HepG2 (cell line): ENCODE results near the gene CHID1. TPM values are rescaled to one million over a fixed set of nuclear protein-coding genes. Genes with fewer than 3 reads are reported as not detected.
A peak's percentile ranks its signal among the peaks of the same experiment; 100 is the strongest.

Source experiments
- ARNT ChIP-seq: fragments of 450-650 bp; IDR thresholded peaks from 2 replicates; pipeline ENCODE4 v1.6.1; 2017
- ATF2 ChIP-seq: sonication (generic); formaldehyde crosslinking; IDR thresholded peaks from 2 replicates; pipeline ENCODE4 v1.4.0; 2020; ENCODE audit warnings: missing genetic modification reagents
- CERS6 ChIP-seq: sonication (generic); formaldehyde crosslinking; IDR thresholded peaks from 2 replicates; pipeline ENCODE4 v1.5.0; 2020; ENCODE audit warnings: missing genetic modification reagents
- DBP ChIP-seq: sonication (generic); formaldehyde crosslinking; IDR thresholded peaks from 2 replicates; pipeline ENCODE4 v1.4.0; 2020; ENCODE audit warnings: missing genetic modification reagents; ENCODE audit errors: not compliant biosample characterization
- EED ChIP-seq: sonication (generic); formaldehyde crosslinking; IDR thresholded peaks from 2 replicates; pipeline ENCODE4 v1.5.0; 2020; ENCODE audit warnings: mild to moderate bottlenecking, missing genetic modification reagents
- GATA4 ChIP-seq: sonication (generic); IDR thresholded peaks from 2 replicates; pipeline ENCODE4 v1.6.1; 2016; ENCODE audit warnings: antibody characterized with exemption, low read depth, borderline replicate concordance
- GPBP1L1 ChIP-seq: sonication (generic); formaldehyde crosslinking; IDR thresholded peaks from 2 replicates; pipeline ENCODE4 v1.5.0; 2020; ENCODE audit warnings: mild to moderate bottlenecking, missing genetic modification reagents
- HMG20B ChIP-seq: conservative IDR thresholded peaks from 2 replicates; pipeline ENCODE4 v1.6.1; 2016; ENCODE audit warnings: missing genetic modification reagents, missing compliant biosample characterization
- KLF16 ChIP-seq, 2 experiments: sonication (generic) in 1 of 2; formaldehyde crosslinking in 1 of 2; IDR thresholded peaks; 2 replicates each; pipeline versions ENCODE4 v1.6.1 to v1.8.0; 2016 to 2023; ENCODE audit warnings: missing genetic modification reagents in 2 of 2, missing compliant biosample characterization in 1 of 2
- NR3C1 ChIP-seq: sonication (generic); formaldehyde crosslinking; IDR thresholded peaks from 2 replicates; pipeline ENCODE4 v1.4.0; 2020; ENCODE audit warnings: missing genetic modification reagents
- PAXIP1 ChIP-seq: sonication (generic); formaldehyde crosslinking; conservative IDR thresholded peaks from 2 replicates; pipeline ENCODE4 v1.4.0; 2020; ENCODE audit warnings: mild to moderate bottlenecking, missing genetic modification reagents, moderate library complexity
- REL ChIP-seq: sonication (generic); formaldehyde crosslinking; conservative IDR thresholded peaks from 2 replicates; pipeline ENCODE4 v1.8.0; 2022; ENCODE audit warnings: mild to moderate bottlenecking, missing genetic modification reagents, moderate library complexity
- RFX3 ChIP-seq: IDR thresholded peaks from 2 replicates; pipeline ENCODE4 v1.6.1; 2016; ENCODE audit warnings: missing biosample characterization, missing genetic modification reagents
- SAP130 ChIP-seq: IDR thresholded peaks from 2 replicates; pipeline ENCODE4 v1.6.1; 2016; ENCODE audit warnings: low read depth
- YEATS4 ChIP-seq: sonication (generic); formaldehyde crosslinking; IDR thresholded peaks from 2 replicates; pipeline ENCODE4 v1.4.0; 2020; ENCODE audit warnings: missing genetic modification reagents, borderline replicate concordance
- ZFY ChIP-seq: sonication (generic); formaldehyde crosslinking; IDR thresholded peaks from 2 replicates; pipeline ENCODE4 v1.4.0; 2020; ENCODE audit warnings: missing genetic modification reagents
- ZMAT5 ChIP-seq: sonication (generic); formaldehyde crosslinking; IDR thresholded peaks from 2 replicates; pipeline ENCODE4 v1.5.0; 2020; ENCODE audit warnings: mild to moderate bottlenecking, low read depth, missing genetic modification reagents, borderline replicate concordance
- ZNF331 ChIP-seq: sonication (generic); formaldehyde crosslinking; IDR thresholded peaks from 2 replicates; pipeline ENCODE4 v1.4.0; 2020; ENCODE audit warnings: missing genetic modification reagents
- ZNF496 ChIP-seq: sonication (generic); formaldehyde crosslinking; IDR thresholded peaks from 2 replicates; pipeline ENCODE4 v1.8.1; 2023; ENCODE audit warnings: mild to moderate bottlenecking, moderate library complexity, missing genetic modification reagents; ENCODE audit not compliant: insufficient replicate concordance
- ZNF660 ChIP-seq: sonication (generic); formaldehyde crosslinking; IDR thresholded peaks from 2 replicates; pipeline ENCODE4 v1.5.1; 2020; ENCODE audit warnings: mild to moderate bottlenecking, low read depth, missing genetic modification reagents, borderline replicate concordance
- ZNF672 ChIP-seq: sonication (generic); formaldehyde crosslinking; IDR thresholded peaks from 2 replicates; pipeline ENCODE4 v1.8.1; 2022; ENCODE audit warnings: missing genetic modification reagents
- polyA plus RNA-seq, 8 experiments: library from polyadenylated mRNA; depleted of rRNA in 3 of 8; stranded (reverse) in 7 of 8; unstranded in 1 of 8; fragments of >200 nt; fragmentation: Illumina TruSeq in 4 of 8; extraction: Trizol in 4 of 8; gene quantifications; 2 replicates each; pipeline versions ENCODE4 v1.2.1 to v1.2.3, GENCODE V29; 2011 to 2016; ENCODE audit warnings: low read depth in 4 of 8, missing spikeins in 1 of 8, mixed read lengths in 1 of 8; ENCODE audit not compliant: insufficient read depth in 1 of 8
- total RNA-seq, 5 experiments: library from RNA; depleted of rRNA; stranded (reverse); fragments of >200 nt; fragmentation: Illumina TruSeq; extraction: Trizol; gene quantifications; 2 replicates each; pipeline ENCODE4 v1.2.3, GENCODE V29; 2016; ENCODE audit warnings: low read depth in 1 of 5

CHID1 gene
- total and polyA plus RNA-seq, 2 of the 13 experiments (the other 11 are each of a cell fraction or from before 2014, with no cell fraction given): 65.1 to 93.6 TPM

- TF ChIP-seq CERS6 (CRISPR knock-in tag): no peak
- TF ChIP-seq GATA4: no peak
- TF ChIP-seq ATF2 (CRISPR knock-in tag): peak; percentile 55; the same call in 1 of the 2 replicates
- peak; percentile 84 for TF ChIP-seq ZFY (CRISPR knock-in tag)
- peak; percentile 93 for TF ChIP-seq YEATS4 (CRISPR knock-in tag)
- TF ChIP-seq PAXIP1 (CRISPR knock-in tag): peak; percentile 48
- TF ChIP-seq KLF16 (CRISPR knock-in tag; IDR thresholded peaks at IDR 0.05): peak; percentile 22 to 82; a peak in 2 of 4 replicates
- no peak for TF ChIP-seq NR3C1 (CRISPR knock-in tag)
- 0 out of 2 replicates have a peak, but pooled peaks have one; percentile 42 for TF ChIP-seq HMG20B (CRISPR knock-in tag)
- no peak for TF ChIP-seq DBP (CRISPR knock-in tag)
- no peak for TF ChIP-seq REL (CRISPR knock-in tag)
- TF ChIP-seq ZNF672 (CRISPR knock-in tag): no peak
- TF ChIP-seq ZNF331 (CRISPR knock-in tag): peak; percentile 88
- TF ChIP-seq GPBP1L1: no peak
- no peak for TF ChIP-seq RFX3 (CRISPR knock-in tag)
- TF ChIP-seq ZNF496 (CRISPR knock-in tag): no peak
- TF ChIP-seq EED: no peak
- no peak for TF ChIP-seq ZMAT5
- TF ChIP-seq SAP130 (CRISPR knock-in tag): peak; percentile 95
- no peak for TF ChIP-seq ARNT
- TF ChIP-seq ZNF660 (CRISPR knock-in tag): no peak
These were observed 72.0 kb downstream of the CHID1 start (continued) for GRCh38 chr11:838441-839279.
